Right ventricle myocardium superior (tissue), 1 donor: ENCODE measurements around the gene DLGAP4. TPM values are rescaled to one million over a fixed set of nuclear protein-coding genes. Genes with fewer than 3 reads are reported as not detected.

Experiments
- ATAC-seq: fragments of 200-7000 bp; cut with Tn5 transposase; one replicate; pipeline ENCODE4 v1.9.1; 2020; ENCODE audit warnings: mild to moderate bottlenecking; ENCODE audit not compliant: poor library complexity
- DNase-seq: peaks from one replicate; pipeline ENCODE4 v3.0.0-alpha.2; 2020
- intact Hi-C: fragments of 100-400 bp; cut with DNase I; formaldehyde crosslinking; loops from one replicate; pipeline ENCODE4 v1.11.2; 2022
- total RNA-seq: library from RNA; stranded (reverse); fragmentation: NEBNext Ultra II Directional; extraction: Animal tissue kit (Norgen Biotek cat#: 25700); gene quantifications from one replicate; pipeline ENCODE4 v1.2.1, GENCODE V29; 2021
- donor health status: DM: no; HTN: yes; CAD: no; lungs with severe emphysema.

DLGAP4 gene
- total RNA-seq, 1 donor from 2014 or later, result 40.9 TPM

GRCh38 chr20:36391456-36391855, 85.3 kb downstream of the DLGAP4 start:
- no peak for DNase-seq
- intact Hi-C loops, result no loop called here

GRCh38 chr20:36391955-36392354, 85.8 kb downstream of the DLGAP4 start:
- intact Hi-C loops, result no loop called here
- no peak for ATAC-seq
- no peak for DNase-seq

More at GRCh38 chr20:36391456-36391855, 85.3 kb downstream of the DLGAP4 start:
- no peak for ATAC-seq

GRCh38 chr20:36392989-36393388, 86.8 kb downstream of the DLGAP4 start:
- intact Hi-C loops, result no loop called here
- no peak for DNase-seq
- no peak for ATAC-seq

GRCh38 chr20:36394340-36394965, 88.3 kb downstream of the DLGAP4 start:
- intact Hi-C loops, result no loop called here
- DNase-seq (no peak), ATAC-seq (no peak)

- ATAC-seq, result no peak
- no peak for DNase-seq
- intact Hi-C loops, result no loop called here
Observed at GRCh38 chr20:36396340-36396739, 90.2 kb downstream of the DLGAP4 start.

GRCh38 chr20:36396847-36397630, 90.9 kb downstream of the DLGAP4 start:
- ATAC-seq (no peak), DNase-seq (no peak)
- intact Hi-C loops, result no loop called here

- no peak for ATAC-seq
- DNase-seq, result no peak
- intact Hi-C loops, result no loop called here
Observed at GRCh38 chr20:36398515-36398914, 92.4 kb downstream of the DLGAP4 start.

- intact Hi-C loops, result no loop called here
- ATAC-seq (no peak), DNase-seq (no peak)
Observed at GRCh38 chr20:36399147-36399968, 93.2 kb downstream of the DLGAP4 start.

DNA sequence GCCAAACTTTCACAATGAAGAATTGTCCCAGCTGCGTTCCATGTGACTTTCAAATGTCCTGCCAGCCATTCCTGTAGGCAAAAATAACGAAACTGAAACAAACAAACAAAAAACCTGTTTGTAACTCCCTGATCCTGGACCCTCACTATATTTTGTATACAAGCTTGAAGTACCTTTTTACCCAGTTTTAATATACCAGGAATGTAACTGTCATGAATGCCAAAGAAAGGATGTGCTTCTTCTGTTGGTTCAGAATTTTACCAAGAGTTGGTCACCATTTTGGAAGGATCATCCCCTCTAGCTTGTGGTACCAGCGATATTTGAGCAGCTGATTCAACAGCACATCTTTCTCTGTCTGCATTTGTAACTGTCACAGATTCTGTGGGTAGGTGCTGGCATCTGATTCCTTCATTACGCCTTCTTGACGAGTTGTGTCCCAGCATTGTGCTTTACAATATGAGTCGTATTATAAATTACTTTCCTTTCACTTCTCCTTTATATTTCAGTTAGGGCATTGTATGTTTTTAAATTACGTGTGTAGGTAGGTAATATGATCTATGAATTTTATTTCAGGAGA, 93.9 kb downstream of the DLGAP4 start:
- ATAC-seq (no peak), DNase-seq (no peak)
- intact Hi-C loops, result no loop called here

DNA sequence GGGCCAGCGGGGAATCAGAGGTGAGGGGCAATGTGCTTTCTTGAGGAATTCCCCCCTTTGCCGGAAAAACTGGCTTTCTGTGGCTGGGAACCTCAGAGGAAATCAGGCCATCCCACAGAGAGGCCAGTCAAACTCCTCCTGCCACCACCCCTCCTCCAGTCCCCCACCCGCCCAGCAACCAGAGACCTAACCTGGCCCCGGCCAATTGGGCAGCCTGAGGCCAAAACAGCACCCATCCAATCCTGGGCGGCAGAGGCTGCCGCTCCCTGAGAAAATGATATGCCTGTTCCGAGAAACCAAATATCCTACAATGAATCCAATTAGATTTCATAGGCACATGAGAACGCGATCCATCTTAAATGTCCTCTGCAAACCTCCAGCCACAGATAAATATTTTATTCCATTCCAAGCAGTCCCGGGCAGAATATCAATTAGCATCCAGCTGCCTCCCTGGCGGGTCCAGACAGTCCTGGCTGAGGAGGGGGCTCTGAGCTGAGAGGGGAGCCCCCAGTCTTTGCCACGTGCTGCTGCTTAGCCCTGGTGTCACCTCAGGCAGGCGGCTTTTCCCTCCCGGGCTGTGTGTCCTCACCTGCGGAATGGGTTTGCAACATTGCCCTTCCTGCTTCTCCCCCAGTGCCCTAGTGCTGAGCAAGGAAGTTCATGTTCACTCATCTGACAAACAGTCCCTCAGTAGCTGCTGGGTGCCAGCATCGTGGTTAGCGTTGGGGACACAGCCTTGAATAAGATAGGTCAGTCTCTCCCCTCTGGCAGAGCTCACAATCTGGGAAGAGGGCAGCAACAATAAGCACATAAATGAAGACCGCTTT, 95.0 kb downstream of the DLGAP4 start:
- DNase-seq (no peak), ATAC-seq (no peak)
- intact Hi-C loops, result no loop called here

DNA sequence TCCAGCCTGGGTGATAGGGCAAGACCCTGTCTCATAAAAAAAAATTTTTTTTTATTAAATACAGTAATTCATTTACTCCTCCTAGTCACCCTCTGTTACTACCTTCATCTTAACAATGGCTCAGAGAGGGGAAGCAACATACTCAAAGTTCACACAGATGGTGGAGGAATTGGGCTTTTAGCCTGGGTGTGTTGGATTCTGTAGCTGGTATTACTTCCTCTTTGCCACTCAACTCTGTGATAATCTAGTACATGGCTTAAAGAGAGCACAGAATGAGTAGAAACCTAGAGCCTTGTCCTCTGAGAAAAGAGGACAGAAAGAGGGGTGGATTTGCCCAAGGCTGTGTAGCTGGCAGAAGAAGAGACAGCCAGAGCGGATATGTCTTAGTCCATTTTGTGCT, 96.6 kb downstream of the DLGAP4 start:
- intact Hi-C loops, result no loop called here
- DNase-seq, result no peak
- ATAC-seq, result no peak

DNA sequence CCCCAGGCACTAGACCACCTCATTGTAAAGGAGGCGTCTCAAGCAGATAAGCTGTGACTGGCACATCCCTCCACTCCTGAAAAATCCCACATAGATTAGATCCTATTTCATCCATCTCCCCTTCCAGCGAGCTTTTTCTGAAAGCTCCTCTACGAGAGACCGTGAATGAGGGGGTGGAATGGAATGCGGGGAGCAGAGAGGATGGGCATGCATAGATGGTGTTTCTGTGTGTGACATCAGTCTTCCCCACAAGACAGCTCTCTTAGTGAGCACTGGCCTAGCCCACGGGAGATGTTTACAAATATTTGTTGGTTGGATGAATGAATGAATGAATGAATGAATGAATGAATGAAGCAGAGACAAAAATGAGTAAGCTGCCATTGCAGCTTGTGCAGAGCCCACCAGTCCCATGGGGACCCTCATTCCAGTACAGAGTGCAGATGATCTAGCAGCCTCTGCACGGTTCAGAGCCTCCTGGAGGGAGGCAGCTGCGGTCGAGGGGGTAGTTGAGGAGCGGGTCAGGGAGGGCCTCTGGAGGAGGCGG, 98.4 kb downstream of the DLGAP4 start:
- ATAC-seq, result no peak
- intact Hi-C loops, result no loop called here
- no peak for DNase-seq

DNA sequence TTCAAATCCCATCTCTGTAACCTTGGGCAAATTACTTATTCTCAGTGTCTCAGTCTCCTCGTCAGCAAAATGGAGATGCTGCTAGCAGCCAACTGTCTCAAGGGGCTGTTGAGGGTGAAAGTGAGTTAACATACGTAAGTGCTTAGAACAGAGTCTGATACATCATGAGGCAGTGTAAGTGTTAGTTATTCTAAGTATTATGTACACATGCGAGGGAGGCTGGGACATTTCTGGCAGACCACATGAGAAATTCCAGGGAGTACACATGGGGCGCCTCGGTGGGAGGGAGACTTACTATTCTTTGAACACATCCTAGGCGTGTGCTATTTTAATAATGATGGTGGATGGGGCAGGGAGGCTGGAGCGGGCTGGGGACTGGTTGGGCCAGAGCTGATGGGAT, 99.1 kb downstream of the DLGAP4 start:
- ATAC-seq (no peak), DNase-seq (no peak)
- intact Hi-C loops, result no loop called here

- intact Hi-C loops, result no loop called here
- ATAC-seq, result no peak
- no peak for DNase-seq
Observed at GRCh38 chr20:36407199-36407733, 101.1 kb downstream of the DLGAP4 start.

DNA sequence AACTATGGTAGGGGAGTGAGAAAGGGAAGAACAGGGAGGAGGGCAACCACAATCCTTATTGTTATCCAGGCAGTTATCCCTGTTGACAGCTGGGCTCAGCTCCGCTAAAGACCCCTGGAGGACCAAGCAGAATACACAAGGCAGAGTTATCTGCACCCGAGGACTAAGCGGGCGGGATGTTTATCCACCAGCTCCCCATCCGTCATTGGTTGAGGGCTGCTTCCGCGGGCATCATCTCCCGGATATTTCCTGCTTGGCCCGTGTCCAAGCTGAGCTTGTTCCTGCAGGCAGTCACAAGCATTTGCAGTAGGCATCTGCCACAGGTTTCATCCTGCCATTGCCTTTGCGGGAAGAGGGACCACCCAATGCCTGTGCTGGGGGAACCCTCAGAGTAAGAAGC, 102.1 kb downstream of the DLGAP4 start:
- intact Hi-C loops, result no loop called here
- ATAC-seq (no peak), DNase-seq (no peak)

- DNase-seq (no peak), ATAC-seq (no peak)
- intact Hi-C loops, result no loop called here
Observed at GRCh38 chr20:36411861-36412454, 105.8 kb downstream of the DLGAP4 start.

DNA sequence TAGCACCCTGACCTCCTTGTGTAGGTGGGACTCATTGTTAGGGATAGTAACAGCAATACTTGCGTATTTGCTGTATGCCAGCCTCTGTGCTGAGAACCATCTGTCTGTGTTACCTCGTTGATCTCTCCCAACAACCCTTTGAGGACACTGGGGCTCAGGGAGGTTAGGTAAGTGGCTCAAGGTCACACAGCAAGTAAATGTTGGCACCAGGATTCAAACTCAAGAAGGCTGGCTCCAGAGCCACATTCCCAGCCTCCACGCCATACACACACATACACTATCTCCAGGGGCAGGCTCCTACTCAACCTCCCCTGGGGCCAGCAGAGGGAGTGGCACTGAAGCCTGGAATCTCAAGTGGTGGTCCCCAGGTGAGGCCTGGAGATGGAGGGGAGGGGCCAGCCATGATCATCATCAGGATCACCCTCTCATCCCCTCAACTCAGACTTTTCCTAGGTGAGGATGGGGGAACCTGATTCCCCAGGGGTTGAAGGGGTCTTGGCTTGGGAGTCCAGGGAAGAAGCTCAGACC, 109.4 kb downstream of the DLGAP4 start:
- intact Hi-C loops, result no loop called here
- no peak for DNase-seq
- no peak for ATAC-seq
